Measurements from ENCODE around the gene TCF3.

TCF3 gene

DNA sequence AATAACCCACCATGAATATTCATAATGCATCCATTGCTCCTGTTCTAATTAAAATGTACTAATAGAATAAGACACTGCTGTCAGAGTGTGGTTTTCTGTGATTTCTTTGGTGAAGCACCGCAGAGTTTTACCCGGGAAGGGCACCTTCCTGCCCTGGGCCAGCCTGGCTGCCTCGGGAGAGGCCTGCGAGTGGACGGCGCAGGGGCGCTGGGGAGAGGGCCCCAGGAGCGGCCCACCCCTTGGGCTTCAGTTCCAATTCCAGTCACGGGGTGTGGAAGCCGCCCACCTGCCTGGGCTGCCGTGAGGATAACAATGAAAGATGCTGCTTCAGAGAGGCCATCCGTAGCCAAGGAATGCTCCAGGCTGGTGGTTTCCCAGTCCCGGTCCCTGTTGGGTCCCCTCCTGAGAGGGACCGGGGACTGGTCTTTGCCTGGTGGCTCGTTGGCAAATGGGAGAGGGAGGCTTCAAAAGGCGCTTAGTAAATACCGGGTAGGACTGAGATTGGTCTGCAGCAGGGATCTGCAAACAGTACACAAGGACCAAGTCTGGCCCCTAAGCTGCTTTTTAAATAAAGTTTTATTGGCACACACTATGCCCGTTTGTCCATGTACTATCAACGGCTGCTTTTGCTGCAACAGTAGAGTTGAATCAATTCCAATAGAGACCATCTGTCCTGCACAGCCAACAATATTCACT, 18.0 kb downstream of the TCF3 start:
- Histone ChIP-seq H2BK120ac (ENCODE audit: low read depth, low read length) (no peak overlapping the region), H3K27me3 (ENCODE audit: control insufficient read depth in 1 of 2, insufficient read depth in 1 of 2, low read length in 2 of 2) (no peaks in the 10 kb centered on the region), H2BK5ac (ENCODE audit: low read depth, low read length, poor library complexity, severe bottlenecking) (no peak overlapping the region), H3K18ac (ENCODE audit: low read depth in 1 of 2, low read length in 2 of 2) (no peak overlapping the region), H3K4me3 (ENCODE audit: insufficient read depth in 1 of 2, low read depth in 1 of 2, low read length in 2 of 2) (no peak overlapping the region), H3K4ac (ENCODE audit: low read depth in 1 of 2, low read length in 2 of 2) (no peak overlapping the region), H2AK5ac (ENCODE audit: low read length, severe bottlenecking) (no peak overlapping the region), H4K91ac (ENCODE audit: low read length) (no peak overlapping the region), H4K8ac (ENCODE audit: low read length) (no peak overlapping the region), H3K9me3 (ENCODE audit: control insufficient read depth, low read length) (peaks cover 6% of the 10 kb centered on the region), H3K36me3 (ENCODE audit: control insufficient read depth in 1 of 2, insufficient read depth in 2 of 2, low read depth in 1 of 2, low read length in 2 of 2) (peaks cover 40 to 88% of the 10 kb centered on the region in 2 experiments), H3K14ac (ENCODE audit: low read length in 2 of 2) (no peak overlapping the region), H3K4me2 (ENCODE audit: low read length, poor library complexity, severe bottlenecking) (no peak overlapping the region), H2BK12ac (ENCODE audit: low read length in 2 of 2) (no peak overlapping the region), H2BK15ac (ENCODE audit: low read depth, poor library complexity, severe bottlenecking) (no peak overlapping the region), H3K23ac (ENCODE audit: low read length in 2 of 2) (no peak overlapping the region), H3K27ac (ENCODE audit: low read length, poor library complexity, severe bottlenecking) (no peak overlapping the region), H2AFZ (ENCODE audit: low read depth, low read length) (no peak overlapping the region), H3K9ac (ENCODE audit: low read length) (no peak overlapping the region), H3K4me1 (ENCODE audit: control insufficient read depth, insufficient read depth, low read depth, low read length) (peaks cover 4% of the 10 kb centered on the region), H3K79me1 (replicated peaks; ENCODE audit: low read length, poor library complexity, severe bottlenecking) (peaks cover 57% of the 10 kb centered on the region)
- no peak for DNase-seq
- WGBS: 97% methylated on average over 19 of the region's 19 CpGs

DNA sequence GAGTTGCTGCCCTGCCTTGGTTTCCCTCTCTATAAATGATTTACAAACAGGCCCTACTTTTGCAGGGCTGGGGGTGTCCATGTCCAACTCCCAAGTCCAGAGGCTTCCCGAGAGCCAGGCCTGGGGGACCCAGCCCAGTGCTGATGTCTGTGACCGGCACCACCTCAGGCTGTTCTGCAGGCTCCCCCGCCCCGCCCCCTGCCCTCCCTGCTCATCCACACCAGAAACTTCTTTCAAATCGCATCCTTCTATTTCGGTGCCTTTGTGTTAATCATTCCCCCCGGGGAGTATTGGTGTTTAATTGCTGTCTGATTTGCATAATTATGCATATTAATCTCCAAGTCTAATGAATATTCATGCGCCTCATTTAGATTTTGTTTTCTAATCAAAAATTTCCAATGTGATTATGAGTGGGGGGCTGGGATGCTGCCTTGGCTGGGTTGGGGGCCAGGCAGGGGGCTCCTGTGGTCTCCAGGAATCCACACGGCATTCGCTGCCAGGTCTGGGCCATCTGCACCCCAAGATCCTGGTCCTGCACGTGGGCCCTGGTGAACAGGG, 19.1 kb downstream of the TCF3 start:
- Histone ChIP-seq H3K4me1 (ENCODE audit: control insufficient read depth, insufficient read depth, low read depth, low read length) (peaks cover 4% of the 10 kb centered on the region), H3K4me2 (ENCODE audit: low read length, poor library complexity, severe bottlenecking) (no peak overlapping the region), H3K23ac (ENCODE audit: low read length in 2 of 2) (no peak overlapping the region), H4K8ac (ENCODE audit: low read length) (no peak overlapping the region), H3K4me3 (ENCODE audit: insufficient read depth in 1 of 2, low read depth in 1 of 2, low read length in 2 of 2) (peak overlapping the region in 1 of 2 experiments; percentile 15), H3K4ac (ENCODE audit: low read depth in 1 of 2, low read length in 2 of 2) (no peak overlapping the region), H4K91ac (ENCODE audit: low read length) (no peak overlapping the region), H2AFZ (ENCODE audit: low read depth, low read length) (no peak overlapping the region), H2BK5ac (ENCODE audit: low read depth, low read length, poor library complexity, severe bottlenecking) (no peak overlapping the region), H3K27me3 (ENCODE audit: control insufficient read depth in 1 of 2, insufficient read depth in 1 of 2, low read length in 2 of 2) (no peaks in the 10 kb centered on the region), H2AK5ac (ENCODE audit: low read length, severe bottlenecking) (no peak overlapping the region), H3K18ac (ENCODE audit: low read depth in 1 of 2, low read length in 2 of 2) (no peak overlapping the region), H3K14ac (ENCODE audit: low read length in 2 of 2) (no peak overlapping the region), H2BK12ac (ENCODE audit: low read length in 2 of 2) (no peak overlapping the region), H2BK15ac (ENCODE audit: low read depth, poor library complexity, severe bottlenecking) (no peak overlapping the region), H3K9me3 (ENCODE audit: control insufficient read depth, low read length) (peaks cover 6% of the 10 kb centered on the region), H2BK120ac (ENCODE audit: low read depth, low read length) (no peak overlapping the region), H3K79me1 (replicated peaks; ENCODE audit: low read length, poor library complexity, severe bottlenecking) (peaks cover 55% of the 10 kb centered on the region), H3K36me3 (ENCODE audit: control insufficient read depth in 1 of 2, insufficient read depth in 2 of 2, low read depth in 1 of 2, low read length in 2 of 2) (peaks cover 29 to 83% of the 10 kb centered on the region in 2 experiments), H3K27ac (ENCODE audit: low read length, poor library complexity, severe bottlenecking) (no peak overlapping the region), H3K9ac (ENCODE audit: low read length) (no peak overlapping the region)
- 100% methylated on average over 6 of the region's 11 CpGs for whole genome bisulfite sequencing
- DNase-seq: no peak

DNA sequence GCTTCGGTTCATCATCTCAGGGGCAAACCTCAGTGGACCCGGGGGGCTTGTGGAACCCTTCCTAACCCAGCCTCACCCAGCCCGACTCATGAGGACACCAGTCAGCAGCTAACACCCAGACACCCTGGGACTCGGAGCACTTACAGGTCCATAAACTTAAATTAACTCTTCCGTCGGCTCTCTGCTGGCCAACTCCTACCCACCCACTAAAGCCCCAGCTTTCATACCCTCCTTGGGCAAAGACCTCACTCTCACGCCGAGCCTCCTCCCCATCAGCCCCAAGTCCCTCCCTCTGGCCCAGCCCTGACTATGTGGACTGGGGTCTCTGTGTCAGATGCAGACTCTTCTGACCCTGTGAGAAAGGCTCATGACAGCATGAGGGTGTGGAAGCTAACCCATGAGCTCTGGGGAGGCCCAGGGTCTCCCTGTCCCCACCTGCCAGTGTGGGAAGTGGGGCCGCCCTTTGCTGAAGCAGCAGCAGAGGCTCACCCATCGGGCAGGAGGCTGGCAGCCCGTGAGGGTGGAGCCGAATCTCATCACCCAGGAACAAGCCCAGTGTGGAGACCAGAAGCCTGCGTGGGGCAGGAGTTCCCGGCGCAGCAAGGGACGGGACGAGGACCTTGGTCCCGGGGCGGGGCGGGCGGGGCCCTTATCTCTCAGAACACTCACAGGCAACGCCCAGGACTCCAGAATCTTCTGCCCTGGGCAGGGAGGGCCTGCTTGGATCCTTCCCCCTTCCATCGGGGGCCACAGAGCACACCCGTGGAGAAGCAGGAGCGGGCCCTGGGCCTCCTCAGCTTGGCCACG, 19.8 kb downstream of the TCF3 start:
- Histone ChIP-seq H3K9ac (ENCODE audit: low read length) (no peak overlapping the region), H3K4me3 (ENCODE audit: insufficient read depth in 1 of 2, low read depth in 1 of 2, low read length in 2 of 2) (no peak overlapping the region), H3K14ac (ENCODE audit: low read length in 2 of 2) (no peak overlapping the region), H3K27ac (ENCODE audit: low read length, poor library complexity, severe bottlenecking) (no peak overlapping the region), H2AK5ac (ENCODE audit: low read length, severe bottlenecking) (no peak overlapping the region), H4K8ac (ENCODE audit: low read length) (no peak overlapping the region), H3K9me3 (ENCODE audit: control insufficient read depth, low read length) (peaks cover 6% of the 10 kb centered on the region), H3K27me3 (ENCODE audit: control insufficient read depth in 1 of 2, insufficient read depth in 1 of 2, low read length in 2 of 2) (no peaks in the 10 kb centered on the region), H2BK120ac (ENCODE audit: low read depth, low read length) (no peak overlapping the region), H2AFZ (ENCODE audit: low read depth, low read length) (no peak overlapping the region), H3K4me1 (ENCODE audit: control insufficient read depth, insufficient read depth, low read depth, low read length) (peaks cover 4% of the 10 kb centered on the region), H4K91ac (ENCODE audit: low read length) (no peak overlapping the region), H3K18ac (ENCODE audit: low read depth in 1 of 2, low read length in 2 of 2) (no peak overlapping the region), H3K36me3 (ENCODE audit: control insufficient read depth in 1 of 2, insufficient read depth in 2 of 2, low read depth in 1 of 2, low read length in 2 of 2) (peaks cover 23 to 83% of the 10 kb centered on the region in 2 experiments), H3K79me1 (replicated peaks; ENCODE audit: low read length, poor library complexity, severe bottlenecking) (peaks cover 55% of the 10 kb centered on the region), H3K4ac (ENCODE audit: low read depth in 1 of 2, low read length in 2 of 2) (no peak overlapping the region), H2BK12ac (ENCODE audit: low read length in 2 of 2) (no peak overlapping the region), H2BK15ac (ENCODE audit: low read depth, poor library complexity, severe bottlenecking) (no peak overlapping the region), H2BK5ac (ENCODE audit: low read depth, low read length, poor library complexity, severe bottlenecking) (no peak overlapping the region), H3K23ac (ENCODE audit: low read length in 2 of 2) (no peak overlapping the region), H3K4me2 (ENCODE audit: low read length, poor library complexity, severe bottlenecking) (no peak overlapping the region)
- no peak for DNase-seq
- 96% methylated on average over 26 of the region's 26 CpGs for WGBS

- H4K8ac ChIP-seq (ENCODE audit: low read length): peak overlapping the region; percentile 31
- H2BK5ac ChIP-seq (ENCODE audit: low read depth, low read length, poor library complexity, severe bottlenecking): no peak overlapping the region
- peaks cover 55% of the 10 kb centered on the region for H3K79me1 ChIP-seq (replicated peaks; ENCODE audit: low read length, poor library complexity, severe bottlenecking)
- H2BK15ac ChIP-seq (ENCODE audit: low read depth, poor library complexity, severe bottlenecking): no peak overlapping the region
- H3K27ac ChIP-seq (ENCODE audit: low read length, poor library complexity, severe bottlenecking): no peak overlapping the region
- no peak overlapping the region for H3K4me3 ChIP-seq (ENCODE audit: insufficient read depth in 1 of 2, low read depth in 1 of 2, low read length in 2 of 2)
- no peak for DNase-seq
- H3K18ac ChIP-seq (ENCODE audit: low read depth in 1 of 2, low read length in 2 of 2): no peak overlapping the region
- no peaks in the 10 kb centered on the region for H3K27me3 ChIP-seq (ENCODE audit: control insufficient read depth in 1 of 2, insufficient read depth in 1 of 2, low read length in 2 of 2)
- peaks cover 6% of the 10 kb centered on the region for H3K9me3 ChIP-seq (ENCODE audit: control insufficient read depth, low read length)
- no peak overlapping the region for H3K14ac ChIP-seq (ENCODE audit: low read length in 2 of 2)
- no peak overlapping the region for H3K23ac ChIP-seq (ENCODE audit: low read length in 2 of 2)
- H2AFZ ChIP-seq (ENCODE audit: low read depth, low read length): no peak overlapping the region
- peaks cover 5% of the 10 kb centered on the region for H3K4me1 ChIP-seq (ENCODE audit: control insufficient read depth, insufficient read depth, low read depth, low read length)
- H3K4ac ChIP-seq (ENCODE audit: low read depth in 1 of 2, low read length in 2 of 2): no peak overlapping the region
- no peak overlapping the region for H2AK5ac ChIP-seq (ENCODE audit: low read length, severe bottlenecking)
- H2BK12ac ChIP-seq (ENCODE audit: low read length in 2 of 2): no peak overlapping the region
- peaks cover 23 to 83% of the 10 kb centered on the region in 2 experiments for H3K36me3 ChIP-seq (ENCODE audit: control insufficient read depth in 1 of 2, insufficient read depth in 2 of 2, low read depth in 1 of 2, low read length in 2 of 2)
- H3K9ac ChIP-seq (ENCODE audit: low read length): no peak overlapping the region
- H2BK120ac ChIP-seq (ENCODE audit: low read depth, low read length): no peak overlapping the region
- 95% methylated on average over 30 of the region's 31 CpGs for WGBS
- no peak overlapping the region for H3K4me2 ChIP-seq (ENCODE audit: low read length, poor library complexity, severe bottlenecking)
- H4K91ac ChIP-seq (ENCODE audit: low read length): no peak overlapping the region
Measured at GRCh38 chr19:1631557-1632100, 20.8 kb downstream of the TCF3 start.

Measured in mesenchymal stem cell (in vitro differentiated cells and primary cell).